Measurements from ENCODE around the gene CDC37.

DNA sequence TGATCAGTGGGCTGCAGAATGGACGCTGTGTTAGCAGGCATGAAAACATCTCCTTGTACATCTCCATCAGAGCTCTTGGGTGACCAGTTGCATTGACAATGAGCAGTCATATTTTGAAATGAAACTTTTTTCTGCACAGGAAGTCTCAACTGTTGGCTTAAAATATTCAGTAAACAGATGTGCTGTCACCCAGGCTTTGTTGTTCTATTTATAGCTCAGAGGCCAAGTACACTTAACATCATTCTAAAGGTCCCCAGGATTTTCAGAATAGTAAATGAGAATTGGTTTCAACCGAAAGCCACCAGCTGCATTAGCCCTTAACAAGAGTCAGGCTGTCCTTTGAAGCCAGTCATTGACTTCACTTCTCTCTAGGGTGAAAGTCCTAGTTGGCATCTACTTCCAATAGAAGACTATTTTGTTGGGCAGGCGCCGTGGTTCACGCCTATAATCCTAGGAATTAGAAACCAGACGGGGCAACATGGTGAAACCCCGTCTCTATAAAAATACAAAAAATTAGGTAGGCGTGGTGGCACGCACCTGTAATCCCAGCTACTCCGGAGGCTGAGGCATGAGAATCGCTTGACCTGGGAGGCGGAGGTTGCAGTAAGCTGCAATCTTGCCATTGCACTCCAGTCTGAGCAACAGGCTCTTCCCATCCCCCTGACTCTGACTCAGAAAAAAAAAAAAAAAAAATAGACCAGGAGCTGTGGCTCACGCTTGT is 9.1 kb upstream of the CDC37 start:
- TF ChIP-seq, protein P1, sequence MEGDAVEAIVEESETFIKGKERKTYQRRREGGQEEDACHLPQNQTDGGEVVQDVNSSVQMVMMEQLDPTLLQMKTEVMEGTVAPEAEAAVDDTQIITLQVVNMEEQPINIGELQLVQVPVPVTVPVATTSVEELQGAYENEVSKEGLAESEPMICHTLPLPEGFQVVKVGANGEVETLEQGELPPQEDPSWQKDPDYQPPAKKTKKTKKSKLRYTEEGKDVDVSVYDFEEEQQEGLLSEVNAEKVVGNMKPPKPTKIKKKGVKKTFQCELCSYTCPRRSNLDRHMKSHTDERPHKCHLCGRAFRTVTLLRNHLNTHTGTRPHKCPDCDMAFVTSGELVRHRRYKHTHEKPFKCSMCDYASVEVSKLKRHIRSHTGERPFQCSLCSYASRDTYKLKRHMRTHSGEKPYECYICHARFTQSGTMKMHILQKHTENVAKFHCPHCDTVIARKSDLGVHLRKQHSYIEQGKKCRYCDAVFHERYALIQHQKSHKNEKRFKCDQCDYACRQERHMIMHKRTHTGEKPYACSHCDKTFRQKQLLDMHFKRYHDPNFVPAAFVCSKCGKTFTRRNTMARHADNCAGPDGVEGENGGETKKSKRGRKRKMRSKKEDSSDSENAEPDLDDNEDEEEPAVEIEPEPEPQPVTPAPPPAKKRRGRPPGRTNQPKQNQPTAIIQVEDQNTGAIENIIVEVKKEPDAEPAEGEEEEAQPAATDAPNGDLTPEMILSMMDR (IDR thresholded peaks at IDR 0.05) = no peak
- TF ChIP-seq POLR2A (IDR thresholded peaks at IDR 0.05) (no peak), POLR2AphosphoS5 (IDR thresholded peaks at IDR 0.05; ENCODE audit: insufficient read depth in 1 of 2, low read depth in 1 of 2) (no peak)
